Type B pancreatic cell (in vitro differentiated cells): Measurements from ENCODE around the gene ITPR2. TPM values are rescaled to one million over a fixed set of nuclear protein-coding genes. Genes with fewer than 3 reads are reported as not detected.

Experiments used
- DNase-seq: peaks from one replicate; pipeline ENCODE4 v3.0.0; 2021; ENCODE audit warnings: mixed read lengths; ENCODE audit not compliant: unreplicated experiment; ENCODE audit errors: extremely low spot score
- H3K27ac Mint-ChIP-seq: 2 replicates; pipeline ENCODE4 v1.8.0; 2021; ENCODE audit warnings: mild to moderate bottlenecking, mixed read lengths
- H3K27me3 Mint-ChIP-seq: 2 replicates; pipeline ENCODE4 v1.8.0; 2021; ENCODE audit warnings: mixed read lengths
- H3K36me3 Mint-ChIP-seq: 2 replicates; pipeline ENCODE4 v1.8.0; 2021; ENCODE audit warnings: mixed read lengths
- H3K4me1 Mint-ChIP-seq: one replicate; pipeline ENCODE4 v1.8.0; 2021; ENCODE audit warnings: mixed read lengths; ENCODE audit not compliant: unreplicated experiment
- H3K4me3 Mint-ChIP-seq: 2 replicates; pipeline ENCODE4 v1.8.0; 2021; ENCODE audit warnings: mild to moderate bottlenecking, mixed read lengths
- H3K9me3 Mint-ChIP-seq: 2 replicates; pipeline ENCODE4 v1.8.0; 2021; ENCODE audit warnings: mixed read lengths
- CTCF ChIP-seq: fragments of 200-600 bp; sonication (generic); conservative IDR thresholded peaks from 2 replicates; pipeline ENCODE4 v1.5.0; 2021; ENCODE audit warnings: antibody characterized with exemption, mild to moderate bottlenecking
- total RNA-seq: library from RNA; stranded (reverse); gene quantifications from 2 replicates; pipeline ENCODE4 v1.2.1, GENCODE V29; 2021; ENCODE audit warnings: low replicate concordance

ITPR2 gene
- total RNA-seq, 1 donor from 2014 or later, result 33.7 TPM

- no peaks in the 10 kb centered on the region for H3K36me3 Mint-ChIP-seq
- no peaks in the 10 kb centered on the region for H3K27me3 Mint-ChIP-seq
- no peak for TF ChIP-seq CTCF
- no peak overlapping the region for H3K4me3 Mint-ChIP-seq
- no peak overlapping the region for H3K27ac Mint-ChIP-seq
- H3K4me1 Mint-ChIP-seq, result no peaks in the 10 kb centered on the region
- H3K9me3 Mint-ChIP-seq, result no peaks in the 10 kb centered on the region
- no peak for DNase-seq
These were observed 432.4 kb downstream of the ITPR2 start for GRCh38 chr12:26400627-26401026.

- Mint-ChIP-seq H3K36me3 (no peaks in the 10 kb centered on the region), H3K4me1 (no peaks in the 10 kb centered on the region), H3K9me3 (no peaks in the 10 kb centered on the region), H3K27ac (no peak overlapping the region), H3K4me3 (no peak overlapping the region), H3K27me3 (no peaks in the 10 kb centered on the region)
- DNase-seq, result no peak
- no peak for TF ChIP-seq CTCF
These were observed 433.6 kb downstream of the ITPR2 start for GRCh38 chr12:26399381-26399780.

GRCh38 chr12:26396402-26396801 lies 436.6 kb downstream of the ITPR2 start:
- no peak for TF ChIP-seq CTCF
- Mint-ChIP-seq H3K4me1 (no peaks in the 10 kb centered on the region), H3K27me3 (no peaks in the 10 kb centered on the region), H3K4me3 (no peak overlapping the region), H3K9me3 (no peaks in the 10 kb centered on the region), H3K27ac (no peak overlapping the region), H3K36me3 (peaks cover 12% of the 10 kb centered on the region)
- no peak for DNase-seq

- no peak overlapping the region for H3K27ac Mint-ChIP-seq
- DNase-seq, result no peak
- H3K27me3 Mint-ChIP-seq, result no peaks in the 10 kb centered on the region
- no peaks in the 10 kb centered on the region for H3K4me1 Mint-ChIP-seq
- no peak for TF ChIP-seq CTCF
- H3K4me3 Mint-ChIP-seq, result no peak overlapping the region
- no peaks in the 10 kb centered on the region for H3K9me3 Mint-ChIP-seq
- peaks cover 52% of the 10 kb centered on the region for H3K36me3 Mint-ChIP-seq
These were observed 443.7 kb downstream of the ITPR2 start for GRCh38 chr12:26389343-26389742.

- DNase-seq, result no peak
These were observed 448.5 kb downstream of the ITPR2 start for GRCh38 chr12:26384536-26384935.

More at GRCh38 chr12:26384536-26384935, 448.5 kb downstream of the ITPR2 start:
- Mint-ChIP-seq H3K27ac (no peak overlapping the region), H3K36me3 (peaks cover 52% of the 10 kb centered on the region), H3K4me1 (no peaks in the 10 kb centered on the region), H3K4me3 (no peak overlapping the region), H3K27me3 (no peaks in the 10 kb centered on the region), H3K9me3 (no peaks in the 10 kb centered on the region)
- no peak for TF ChIP-seq CTCF
